ENCODE measurements around the gene SPINK6. TPM values are rescaled to one million over a fixed set of nuclear protein-coding genes. Genes with fewer than 3 reads are reported as not detected.

Gene SPINK6
- total and polyA plus RNA-seq, 2 donors (not counting 1 experiment from before 2014, with no cell fraction given) = not detected

- Histone ChIP-seq H3K36me3 (replicated peaks in 1 of 2; ENCODE audit: control extremely low read depth in 1 of 2, control insufficient read depth in 1 of 2, extremely low read depth in 1 of 2, insufficient read depth in 2 of 2, low read length in 1 of 2) (no peaks in the 10 kb centered on the region), H4K20me1 (ENCODE audit: control insufficient read depth, insufficient read depth, low read length, poor library complexity, severe bottlenecking) (no peaks in the 10 kb centered on the region), H3K4me3 (ENCODE audit: control extremely low read depth in 1 of 5, extremely low read depth in 1 of 5, insufficient read depth in 1 of 5, low read depth in 2 of 5, low read length in 4 of 5) (no peak overlapping the region), H3K9ac (ENCODE audit: low read length) (no peak overlapping the region), H3K27me3 (replicated peaks in 1 of 4; ENCODE audit: control extremely low read depth in 1 of 4, control insufficient read depth in 3 of 4, insufficient read depth in 4 of 4, low read length in 3 of 4) (no peaks in the 10 kb centered on the region), H3K4me2 (replicated peaks; ENCODE audit: low read depth, low read length, poor library complexity, severe bottlenecking) (no peak overlapping the region), H3K9me3 (ENCODE audit: control extremely low read depth in 1 of 3, control insufficient read depth in 2 of 3, insufficient read depth in 1 of 3, low read length in 2 of 3) (no peaks in the 10 kb centered on the region), H3K27ac (ENCODE audit: low read length in 2 of 2) (no peak overlapping the region), H2AFZ (ENCODE audit: insufficient read depth, low read depth, low read length, poor library complexity, severe bottlenecking) (no peak overlapping the region), H3K79me2 (ENCODE audit: control insufficient read depth, insufficient read depth, low read length) (no peaks in the 10 kb centered on the region), H3K4me1 (ENCODE audit: control insufficient read depth in 2 of 2, insufficient read depth in 2 of 2, low read length in 2 of 2) (no peaks in the 10 kb centered on the region)
- Mint-ChIP-seq H3K4me1 (no peaks in the 10 kb centered on the region), H3K9me3 (ENCODE audit: insufficient read depth) (no peaks in the 10 kb centered on the region), H3K4me3 (no peak overlapping the region), H3K27ac (no peak overlapping the region), H3K27me3 (peaks cover 7% of the 10 kb centered on the region)
- DNase-seq (no peak), ATAC-seq (ENCODE audit: low read depth) (no peak)
- TF ChIP-seq CTCF (IDR thresholded peaks at IDR 0.05) (no peak), EZH2 (IDR thresholded peaks at IDR 0.05; ENCODE audit: borderline replicate concordance, insufficient read depth, low read depth, low read length, poor library complexity, severe bottlenecking) (no peak)
- intact Hi-C loops (cut with micrococcal nuclease) = no loop called here
- no CpG with 5 or more reads among the region's 3 CpGs for WGBS (ENCODE audit: insufficient coverage)
- ChIA-PET POLR2A (no interaction called here), CTCF (no interaction called here)
Measured at GRCh38 chr5:148228392-148228984, 25.6 kb downstream of the SPINK6 start.

- ATAC-seq (ENCODE audit: low read depth) = no peak
Measured at GRCh38 chr5:148229840-148230239, 27.0 kb downstream of the SPINK6 start.

More at GRCh38 chr5:148229840-148230239, 27.0 kb downstream of the SPINK6 start:
- Histone ChIP-seq H3K27me3 (replicated peaks in 1 of 4; ENCODE audit: control extremely low read depth in 1 of 4, control insufficient read depth in 3 of 4, insufficient read depth in 4 of 4, low read length in 3 of 4) (no peaks in the 10 kb centered on the region), H2AFZ (ENCODE audit: insufficient read depth, low read depth, low read length, poor library complexity, severe bottlenecking) (no peak overlapping the region), H3K9me3 (ENCODE audit: control extremely low read depth in 1 of 3, control insufficient read depth in 2 of 3, insufficient read depth in 1 of 3, low read length in 2 of 3) (no peaks in the 10 kb centered on the region), H3K9ac (ENCODE audit: low read length) (no peak overlapping the region), H3K79me2 (ENCODE audit: control insufficient read depth, insufficient read depth, low read length) (no peaks in the 10 kb centered on the region), H3K36me3 (replicated peaks in 1 of 2; ENCODE audit: control extremely low read depth in 1 of 2, control insufficient read depth in 1 of 2, extremely low read depth in 1 of 2, insufficient read depth in 2 of 2, low read length in 1 of 2) (no peaks in the 10 kb centered on the region), H3K4me1 (ENCODE audit: control insufficient read depth in 2 of 2, insufficient read depth in 2 of 2, low read length in 2 of 2) (no peaks in the 10 kb centered on the region), H3K4me2 (replicated peaks; ENCODE audit: low read depth, low read length, poor library complexity, severe bottlenecking) (no peak overlapping the region), H3K27ac (ENCODE audit: low read length in 2 of 2) (no peak overlapping the region), H4K20me1 (ENCODE audit: control insufficient read depth, insufficient read depth, low read length, poor library complexity, severe bottlenecking) (no peaks in the 10 kb centered on the region), H3K4me3 (ENCODE audit: control extremely low read depth in 1 of 5, extremely low read depth in 1 of 5, insufficient read depth in 1 of 5, low read depth in 2 of 5, low read length in 4 of 5) (no peak overlapping the region)
- DNase-seq = no peak
- no peak overlapping the region for H3K27ac Mint-ChIP-seq
- intact Hi-C loops (cut with micrococcal nuclease) = no loop called here
- TF ChIP-seq CTCF (IDR thresholded peaks at IDR 0.05) (no peak), EZH2 (IDR thresholded peaks at IDR 0.05; ENCODE audit: borderline replicate concordance, insufficient read depth, low read depth, low read length, poor library complexity, severe bottlenecking) (no peak)
- no peaks in the 10 kb centered on the region for H3K4me1 Mint-ChIP-seq
- H3K9me3 Mint-ChIP-seq (ENCODE audit: insufficient read depth) = no peaks in the 10 kb centered on the region
- ChIA-PET CTCF (interaction anchor here (1.0 kb wide), 1 partner anchor 10 kb away, joined by 4 read pairs; no protein-coding TSS in a partner anchor), POLR2A (no interaction called here)
- peaks cover 7% of the 10 kb centered on the region for H3K27me3 Mint-ChIP-seq
- no peak overlapping the region for H3K4me3 Mint-ChIP-seq
